HepG2 (cell line): ENCODE data around the gene FXYD4. TPM values are rescaled to one million over a fixed set of nuclear protein-coding genes. Genes with fewer than 3 reads are reported as not detected.

Experiments
- ATAC-seq: fragments of 200-7000 bp; cut with Tn5 transposase; 3 replicates; pipeline ENCODE4 v1.9.1; 2020; ENCODE audit warnings: mild to moderate bottlenecking, moderate library complexity
- BruUV-seq: library from RNA; stranded (reverse); fragments of 400-500 nt; replicated peaks from 2 replicates; lab custom pipeline; 2021; lab: Mats Ljungman, UMichigan
- CTCF ChIA-PET: fragments of 300-600 bp; formaldehyde crosslinking; extraction: SDS; loops from one replicate; lab custom pipeline; 2021; ENCODE audit warnings: low total read pairs, inconsistent platforms, low intra/inter-chr PET ratio; lab: Yijun Ruan, JAX
- POLR2A ChIA-PET: fragments of 350-600 bp; sonication (Branson Sonifier 250); formaldehyde crosslinking; loops from one replicate; lab custom pipeline; 2020; ENCODE audit warnings: antibody characterized with exemption, inconsistent platforms; lab: Yijun Ruan, JAX
- DNase-seq: peaks from one replicate; pipeline ENCODE4 v3.0.0-alpha.2; 2015; ENCODE audit warnings: low spot score
- FAIRE-seq: peaks from 3 replicates; lab custom pipeline; 2011; peaks lifted over from hg19 to GRCh38; lab: Jason Lieb, UNC
- H2AFZ ChIP-seq: one replicate; pipeline ENCODE4 v1.6.1; 2011; ENCODE audit warnings: low read length, inconsistent platforms
- H3K27ac ChIP-seq: fragments of 300-600 bp; 3 replicates; pipeline ENCODE4 v1.8.0; 2011; ENCODE audit warnings: mixed run types, mild to moderate bottlenecking, mixed read lengths, low read length, inconsistent platforms; ENCODE audit not compliant: insufficient read depth; ENCODE audit errors: extremely low read length
- H3K27me3 ChIP-seq, 2 experiments: fragments of 200-600 bp in 1 of 2; 2 replicates in 1 of 2; 3 replicates in 1 of 2; pipeline versions ENCODE4 v1.6.0 to v1.8.0; 2011; ENCODE audit warnings: low read length in 2 of 2, mild to moderate bottlenecking in 2 of 2, moderate library complexity in 2 of 2, inconsistent platforms in 1 of 2; ENCODE audit not compliant: insufficient read depth in 2 of 2, control insufficient read depth in 1 of 2
- H3K36me3 ChIP-seq, 2 experiments: fragments of 200-600 bp in 1 of 2; replicated peaks in 1 of 2; 2 replicates in 1 of 2; 3 replicates in 1 of 2; pipeline versions ENCODE4 v1.5.1 to v1.8.0; 2011; ENCODE audit warnings: low read length in 2 of 2, inconsistent platforms in 1 of 2; ENCODE audit not compliant: insufficient read depth in 2 of 2, control insufficient read depth in 1 of 2
- H3K4me1 ChIP-seq: 2 replicates; pipeline ENCODE4 v1.5.1; 2012; ENCODE audit warnings: low read length, inconsistent platforms; ENCODE audit not compliant: insufficient read depth
- H3K4me2 ChIP-seq: 2 replicates; pipeline ENCODE4 v1.6.0; 2011; ENCODE audit warnings: low read depth, low read length, inconsistent platforms
- H3K4me3 ChIP-seq, 3 experiments: fragments of 200-600 bp in 1 of 3; sonication (generic), shearing (Covaris generic) in 1 of 3; replicated peaks in 1 of 3; 2 replicates each; pipeline ENCODE4 v1.5.1; 2011 to 2016; ENCODE audit warnings: low read length in 3 of 3, inconsistent platforms in 2 of 3, low read depth in 2 of 3, mild to moderate bottlenecking in 2 of 3, control low read depth in 1 of 3, mixed read lengths in 1 of 3; ENCODE audit not compliant: insufficient read depth in 1 of 3
- H3K79me2 ChIP-seq: one replicate; pipeline ENCODE4 v1.6.1; 2011; ENCODE audit warnings: low read length, inconsistent platforms; ENCODE audit not compliant: insufficient read depth
- H3K9ac ChIP-seq: 2 replicates; pipeline ENCODE4 v1.6.0; 2011; ENCODE audit warnings: mild to moderate bottlenecking, low read depth, low read length, inconsistent platforms; ENCODE audit not compliant: insufficient read depth
- H3K9me3 ChIP-seq: 2 replicates; pipeline ENCODE4 v1.5.1; 2012; ENCODE audit warnings: mild to moderate bottlenecking, low read length
- H4K20me1 ChIP-seq: 2 replicates; pipeline ENCODE4 v1.6.0; 2011; ENCODE audit warnings: inconsistent platforms, mild to moderate bottlenecking, low read length, moderate library complexity; ENCODE audit not compliant: insufficient read depth
- BATF2 ChIP-seq: sonication (generic); formaldehyde crosslinking; IDR thresholded peaks from 2 replicates; pipeline ENCODE4 v1.8.0; 2022; ENCODE audit warnings: mild to moderate bottlenecking, missing genetic modification reagents, moderate library complexity
- CSRNP2 ChIP-seq: sonication (generic); formaldehyde crosslinking; conservative IDR thresholded peaks from 2 replicates; pipeline ENCODE4 v1.8.0; 2022; ENCODE audit warnings: low read depth, missing genetic modification reagents
- HOXA3 ChIP-seq: sonication (generic); formaldehyde crosslinking; IDR thresholded peaks from 2 replicates; pipeline ENCODE4 v1.5.0; 2020; ENCODE audit warnings: missing genetic modification reagents
- KLF15 ChIP-seq: sonication (generic); formaldehyde crosslinking; IDR thresholded peaks from 2 replicates; pipeline ENCODE4 v1.8.1; 2023; ENCODE audit warnings: borderline replicate concordance, mild to moderate bottlenecking, inconsistent platforms, missing genetic modification reagents, mixed read lengths
- LRRFIP1 ChIP-seq: sonication (generic); formaldehyde crosslinking; conservative IDR thresholded peaks from 2 replicates; pipeline ENCODE4 v1.4.0; 2020; ENCODE audit warnings: missing genetic modification reagents
- MATR3 ChIP-seq: sonication (generic); formaldehyde crosslinking; IDR thresholded peaks from 2 replicates; pipeline ENCODE4 v1.4.0; 2020; ENCODE audit warnings: missing genetic modification reagents
- MTF2 ChIP-seq: sonication (generic); formaldehyde crosslinking; IDR thresholded peaks from 2 replicates; pipeline ENCODE4 v1.5.0; 2020; ENCODE audit warnings: missing genetic modification reagents, borderline replicate concordance
- MXI1 ChIP-seq: IDR thresholded peaks from 3 replicates; pipeline ENCODE4 v1.6.1; 2012; ENCODE audit warnings: low read depth, low read length, inconsistent platforms, borderline replicate concordance
- TRAFD1 ChIP-seq: sonication (generic); formaldehyde crosslinking; IDR thresholded peaks from 2 replicates; pipeline ENCODE4 v1.5.1; 2020; ENCODE audit warnings: missing genetic modification reagents, mild to moderate bottlenecking, borderline replicate concordance
- ZSCAN12 ChIP-seq: sonication (generic); formaldehyde crosslinking; IDR thresholded peaks from 2 replicates; pipeline ENCODE4 v1.9.0; 2021; ENCODE audit warnings: mild to moderate bottlenecking, missing genetic modification reagents
- WGBS: methylation state at CpG from one replicate; pipeline ENCODE4 v1.1.6; 2017; ENCODE audit warnings: low lambda C conversion rate; 5-methylcytosine and 5-hydroxymethylcytosine counted together
- in situ Hi-C: cut with HindIII; loops from 2 replicates; pipeline ENCODE4 v1.10.0; 2017; ENCODE audit warnings: low pct_unique_long_range_greater_than_20kb; ENCODE audit not compliant: extremely low pct_ligation_motif_present
- intact Hi-C: fragments of 100-400 bp; cut with micrococcal nuclease; formaldehyde crosslinking; loops from one replicate; pipeline ENCODE4 v1.10.0; 2022; ENCODE audit not compliant: unreplicated experiment
- polyA plus RNA-seq, 8 experiments: library from polyadenylated mRNA; depleted of rRNA in 3 of 8; stranded (reverse) in 7 of 8; unstranded in 1 of 8; fragments of >200 nt; fragmentation: Illumina TruSeq in 4 of 8; extraction: Trizol in 4 of 8; gene quantifications; 2 replicates each; pipeline versions ENCODE4 v1.2.1 to v1.2.3, GENCODE V29; 2011 to 2016; ENCODE audit warnings: low read depth in 4 of 8, missing spikeins in 1 of 8, mixed read lengths in 1 of 8; ENCODE audit not compliant: insufficient read depth in 1 of 8
- total RNA-seq, 5 experiments: library from RNA; depleted of rRNA; stranded (reverse); fragments of >200 nt; fragmentation: Illumina TruSeq; extraction: Trizol; gene quantifications; 2 replicates each; pipeline ENCODE4 v1.2.3, GENCODE V29; 2016; ENCODE audit warnings: low read depth in 1 of 5

Gene FXYD4
- total and polyA plus RNA-seq, 2 of the 13 experiments (the other 11 are each of a cell fraction or from before 2014, with no cell fraction given), result not detected

GRCh38 chr10:43360086-43360485 is 11.3 kb upstream of the FXYD4 start:
- FAIRE-seq, result no peak
- no peak for ATAC-seq
- H3K79me2 ChIP-seq, result no peaks in the 10 kb centered on the region
- H3K4me1 ChIP-seq, result peaks cover 9% of the 10 kb centered on the region; the same call in 1 of the 2 replicates
- ChIA-PET CTCF (no interaction called here), POLR2A (no interaction called here)
- intact Hi-C loops, result no loop called here
- no peak overlapping the region for H3K27ac ChIP-seq
- H3K4me2 ChIP-seq, result no peak overlapping the region
- no peak overlapping the region for H3K4me3 ChIP-seq
- no peak overlapping the region for H3K9ac ChIP-seq
- no peak for DNase-seq
- BruUV-seq, result no TSS peak
- no peak overlapping the region for H2AFZ ChIP-seq
- H3K27me3 ChIP-seq, result peaks cover 0 to 1% of the 10 kb centered on the region in 2 experiments; a peak in 1 of 5 replicates
- H3K36me3 ChIP-seq, result no peaks in the 10 kb centered on the region
- TF ChIP-seq MATR3, result no peak
- TF ChIP-seq TRAFD1, result no peak
- TF ChIP-seq ZSCAN12 (CRISPR knock-in tag), result no peak
- TF ChIP-seq CSRNP2 (CRISPR knock-in tag), result no peak
- no peak for TF ChIP-seq BATF2 (CRISPR knock-in tag)
- TF ChIP-seq LRRFIP1, result no peak
- TF ChIP-seq KLF15 (CRISPR knock-in tag), result no peak
- no peak for TF ChIP-seq HOXA3 (CRISPR knock-in tag)
- TF ChIP-seq MXI1, result no peak
- no peak for TF ChIP-seq MTF2 (CRISPR knock-in tag)
- H4K20me1 ChIP-seq, result no peaks in the 10 kb centered on the region
- in situ Hi-C loops, result no loop called here
- no peaks in the 10 kb centered on the region for H3K9me3 ChIP-seq
- 52% methylated on average over 6 of the region's 6 CpGs for WGBS
